MCF 10A (cell line): ENCODE measurements around the gene FBLN1. TPM values are rescaled to one million over a fixed set of nuclear protein-coding genes. Genes with fewer than 3 reads are reported as not detected.
"Not testable (repeated sequence)": the region's sequence is repeated elsewhere in the genome, so short reads cannot be mapped to it uniquely, and the experiment has no call there.

Source experiments
- BruUV-seq: library from RNA; stranded (reverse); fragments of 400-500 nt; replicated peaks from 2 replicates; lab custom pipeline; 2021; lab: Mats Ljungman, UMichigan
- CTCF ChIA-PET: fragments of 300-600 bp; sonication (Branson Sonifier 250); formaldehyde crosslinking; extraction: SDS; loops from one replicate; lab custom pipeline; 2021; ENCODE audit warnings: antibody characterized with exemption, inconsistent platforms; lab: Yijun Ruan, JAX
- POLR2A ChIA-PET: fragments of 300-600, 350-650 bp; sonication (Branson Sonifier 250); formaldehyde crosslinking; extraction: SDS; loops from one replicate; lab custom pipeline; 2020; ENCODE audit warnings: antibody characterized with exemption, inconsistent platforms; lab: Yijun Ruan, JAX
- DNase-seq: peaks from one replicate; pipeline ENCODE4 v3.0.0-alpha.2; 2018; ENCODE audit not compliant: unreplicated experiment
- H3K27ac Mint-ChIP-seq: one replicate; pipeline ENCODE4 v1.8.0; 2022; ENCODE audit warnings: mild to moderate bottlenecking, low read depth, mixed read lengths; ENCODE audit not compliant: unreplicated experiment
- H3K27me3 Mint-ChIP-seq: one replicate; pipeline ENCODE4 v1.8.0; 2022; ENCODE audit warnings: mixed read lengths; ENCODE audit not compliant: insufficient read depth, unreplicated experiment
- H3K36me3 Mint-ChIP-seq: one replicate; pipeline ENCODE4 v1.8.0; 2022; ENCODE audit warnings: mild to moderate bottlenecking, moderate library complexity, mixed read lengths; ENCODE audit not compliant: insufficient read depth, unreplicated experiment
- H3K4me1 Mint-ChIP-seq: one replicate; pipeline ENCODE4 v1.8.0; 2022; ENCODE audit warnings: mixed read lengths; ENCODE audit not compliant: insufficient read depth, unreplicated experiment
- H3K4me3 Mint-ChIP-seq: one replicate; pipeline ENCODE4 v1.8.0; 2022; ENCODE audit warnings: mild to moderate bottlenecking, moderate library complexity, mixed read lengths; ENCODE audit not compliant: unreplicated experiment
- H3K9me3 Mint-ChIP-seq: one replicate; pipeline ENCODE4 v1.8.0; 2022; ENCODE audit warnings: mixed read lengths; ENCODE audit not compliant: unreplicated experiment
- CTCF ChIP-seq: fragments of 200-600 bp; IDR thresholded peaks from one replicate; pipeline ENCODE4 v1.8.0; 2022; ENCODE audit warnings: antibody characterized with exemption, mild to moderate bottlenecking; ENCODE audit not compliant: unreplicated experiment
- intact Hi-C: fragments of 100-400 bp; cut with micrococcal nuclease; formaldehyde crosslinking; loops from 2 replicates; pipeline ENCODE4 v1.14.1; 2022
- total RNA-seq: library from RNA; stranded (reverse); gene quantifications from 2 replicates; pipeline ENCODE4 v1.2.3, GENCODE V29; 2022

FBLN1 gene
- total RNA-seq, 1 experiment from 2014 or later: 110 TPM

GRCh38 chr22:45617948-45618347 is 115.3 kb downstream of the FBLN1 start:
- intact Hi-C loops: no loop called here
- Mint-ChIP-seq H3K36me3 (no peaks in the 10 kb centered on the region), H3K4me3 (no peak overlapping the region), H3K27ac (no peak overlapping the region), H3K27me3 (no peaks in the 10 kb centered on the region), H3K9me3 (no peaks in the 10 kb centered on the region), H3K4me1 (no peaks in the 10 kb centered on the region)
- no peak for TF ChIP-seq CTCF
- BruUV-seq: no TSS peak
- DNase-seq: no peak
- ChIA-PET POLR2A (interaction anchor here (0.6 kb wide), 1 partner anchor 120 kb away, joined by 3 read pairs; no protein-coding TSS in a partner anchor), CTCF (no interaction called here)

GRCh38 chr22:45620706-45621105 is 118.0 kb downstream of the FBLN1 start:
- BruUV-seq: no TSS peak
- H3K9me3 Mint-ChIP-seq: peaks cover 5% of the 10 kb centered on the region
- H3K27ac Mint-ChIP-seq: no peak overlapping the region
- no peak for TF ChIP-seq CTCF
- no peaks in the 10 kb centered on the region for H3K27me3 Mint-ChIP-seq
- no peak for DNase-seq
- intact Hi-C loops: no loop called here
- H3K36me3 Mint-ChIP-seq: no peaks in the 10 kb centered on the region
- peaks cover 7% of the 10 kb centered on the region for H3K4me1 Mint-ChIP-seq
- ChIA-PET POLR2A (no interaction called here), CTCF (no interaction called here)
- no peak overlapping the region for H3K4me3 Mint-ChIP-seq

GRCh38 chr22:45621836-45622600 is 119.3 kb downstream of the FBLN1 start:
- peaks cover 13% of the 10 kb centered on the region for H3K4me1 Mint-ChIP-seq
- H3K36me3 Mint-ChIP-seq: no peaks in the 10 kb centered on the region
- intact Hi-C loops: no loop called here
- peaks cover 5% of the 10 kb centered on the region for H3K9me3 Mint-ChIP-seq
- ChIA-PET POLR2A (interaction anchor here (0.7 to 1.2 kb wide), 2 partner anchors 9 to 906 kb away, joined by 3 read pairs; no protein-coding TSS in a partner anchor), CTCF (interaction anchor here (0.6 kb wide), 1 partner anchor 710 kb away, joined by 3 read pairs; no protein-coding TSS in a partner anchor)
- DNase-seq: no peak
- no peak for TF ChIP-seq CTCF
- H3K27ac Mint-ChIP-seq: no peak overlapping the region
- BruUV-seq: no TSS peak
- H3K4me3 Mint-ChIP-seq: no peak overlapping the region
- no peaks in the 10 kb centered on the region for H3K27me3 Mint-ChIP-seq

GRCh38 chr22:45623464-45624145 is 120.9 kb downstream of the FBLN1 start:
- Mint-ChIP-seq H3K4me1 (peaks cover 13% of the 10 kb centered on the region), H3K27ac (peak overlapping the region; percentile 28)
- BruUV-seq, H3K36me3 Mint-ChIP-seq, H3K27me3 Mint-ChIP-seq, DNase-seq, H3K4me3 Mint-ChIP-seq, H3K9me3 Mint-ChIP-seq, intact Hi-C loops: not testable (repeated sequence)
- CTCF ChIA-PET: interaction anchor here (0.7 to 0.8 kb wide), 4 partner anchors 20 to 371 kb away, joined by 3 to 4 read pairs (median 4); no protein-coding TSS in a partner anchor
- POLR2A ChIA-PET: interaction anchor here (0.9 to 1.5 kb wide), 3 partner anchors 18 to 48 kb away, joined by 3 to 7 read pairs (median 4); partner anchors contain the start of gene ATXN10
